A549 (cell line): ENCODE data around the gene CADPS2. TPM values are rescaled to one million over a fixed set of nuclear protein-coding genes. Genes with fewer than 3 reads are reported as not detected.

Experiments used
- ATAC-seq, 2 experiments: fragments of 200-7000 bp in 1 of 2; fragments of >200 bp in 1 of 2; cut with Nextera tagmentation in 1 of 2; cut with Tn5 transposase in 1 of 2; 3 replicates each; pipeline versions ENCODE4 v1.8.0 to v1.9.1; 2018 to 2020; ENCODE audit warnings: mild to moderate bottlenecking in 1 of 2, moderate library complexity in 1 of 2
- CTCF ChIA-PET: fragments of 300-600 bp; sonication (Branson Sonifier 250); formaldehyde crosslinking; extraction: SDS; loops from one replicate; lab custom pipeline; 2021; ENCODE audit warnings: antibody characterized with exemption, inconsistent platforms; lab: Yijun Ruan, JAX
- POLR2A ChIA-PET: fragments of 350-600 bp; formaldehyde crosslinking; extraction: SDS; loops from one replicate; lab custom pipeline; 2021; ENCODE audit warnings: antibody characterized with exemption, inconsistent platforms; lab: Yijun Ruan, JAX
- DNase-seq, 2 experiments: peaks; one replicate each; pipeline versions ENCODE4 v3.0.0 to v3.0.0-alpha.2; 2011 to 2016; ENCODE audit warnings: low read depth in 1 of 2, low spot score in 1 of 2
- FAIRE-seq: peaks from 2 replicates; lab custom pipeline; 2011; peaks lifted over from hg19 to GRCh38; lab: Jason Lieb, UNC
- H3K27ac ChIP-seq, 2 experiments: fragments of >200 bp; sonication (Bioruptor Twin); formaldehyde crosslinking; 3 replicates each; pipeline ENCODE4 v1.5.1; 2016 to 2017
- H3K4me1 ChIP-seq: fragments of >200 bp; sonication (Bioruptor Twin); formaldehyde crosslinking; 3 replicates; pipeline ENCODE4 v1.6.1; 2016
- H3K4me2 ChIP-seq: fragments of >200 bp; sonication (Bioruptor Twin); formaldehyde crosslinking; 3 replicates; pipeline ENCODE4 v1.6.1; 2016
- H3K4me3 ChIP-seq: fragments of >200 bp; sonication (Bioruptor Twin); formaldehyde crosslinking; 3 replicates; pipeline ENCODE4 v1.5.1; 2016
- H3K9me3 ChIP-seq: fragments of >200 bp; sonication (Bioruptor Twin); formaldehyde crosslinking; 3 replicates; pipeline ENCODE4 v1.6.1; 2016
- BHLHE40 ChIP-seq: IDR thresholded peaks from 2 replicates; pipeline ENCODE4 v1.6.1; 2012; ENCODE audit warnings: low read depth, low read length, inconsistent platforms
- CHD2 ChIP-seq: fragments of 150-350 bp; IDR thresholded peaks from 2 replicates; pipeline ENCODE4 v1.6.1; 2014; ENCODE audit warnings: low read length; ENCODE audit not compliant: partially characterized antibody
- CHD4 ChIP-seq: fragments of 200-600 bp; sonication (generic); IDR thresholded peaks from 2 replicates; pipeline ENCODE4 v1.6.1; 2016; ENCODE audit warnings: antibody characterized with exemption, mild to moderate bottlenecking, borderline replicate concordance
- EP300 ChIP-seq, 2 experiments: fragments of >200 bp; sonication (Bioruptor Twin); formaldehyde crosslinking; IDR thresholded peaks; 2 replicates in 1 of 2; 3 replicates in 1 of 2; pipeline ENCODE4 v1.6.1; 2016 to 2017
- ESRRA ChIP-seq: fragments of 150-350 bp; IDR thresholded peaks from 2 replicates; pipeline ENCODE4 v1.6.1; 2014; ENCODE audit warnings: mild to moderate bottlenecking, low read length, borderline replicate concordance
- FOSB ChIP-seq: fragments of 250-450 bp; sonication (Bioruptor Pico); IDR thresholded peaks from 2 replicates; pipeline ENCODE4 v1.5.0; 2020; ENCODE audit warnings: mild to moderate bottlenecking, moderate library complexity
- FOXS1 ChIP-seq: fragments of 250-450 bp; sonication (Bioruptor Pico); IDR thresholded peaks from 2 replicates; pipeline ENCODE4 v1.5.0; 2020; ENCODE audit warnings: mild to moderate bottlenecking, moderate library complexity
- HDAC2 ChIP-seq: fragments of 200-600 bp; sonication (generic); IDR thresholded peaks from 2 replicates; pipeline ENCODE4 v1.6.1; 2016
- HOXB13 ChIP-seq: fragments of 250-450 bp; sonication (Bioruptor Pico); IDR thresholded peaks from 2 replicates; pipeline ENCODE4 v1.5.0; 2020; ENCODE audit warnings: low read depth, mild to moderate bottlenecking, moderate library complexity
- HOXB5 ChIP-seq: fragments of 250-450 bp; sonication (Bioruptor Pico); IDR thresholded peaks from 2 replicates; pipeline ENCODE4 v1.5.0; 2020; ENCODE audit warnings: mild to moderate bottlenecking, moderate library complexity
- KDM1A ChIP-seq: fragments of 200-600 bp; sonication (generic); IDR thresholded peaks from 2 replicates; pipeline ENCODE4 v1.6.1; 2016; ENCODE audit warnings: low read depth, mild to moderate bottlenecking
- KDM5A ChIP-seq: fragments of 200-600 bp; sonication (generic); IDR thresholded peaks from 2 replicates; pipeline ENCODE4 v1.6.1; 2016; ENCODE audit warnings: antibody characterized with exemption, mild to moderate bottlenecking
- MAFK ChIP-seq: fragments of 450-650 bp; IDR thresholded peaks from 2 replicates; pipeline ENCODE4 v1.6.1; 2014; ENCODE audit not compliant: partially characterized antibody
- MYC ChIP-seq: IDR thresholded peaks from 2 replicates; pipeline ENCODE4 v1.6.1; 2012; ENCODE audit warnings: mild to moderate bottlenecking, inconsistent platforms, low read length, improper control_type of control experiment, borderline replicate concordance
- NFE2L2 ChIP-seq: fragments of 150-350 bp; conservative IDR thresholded peaks from 2 replicates; pipeline ENCODE4 v1.6.1; 2014; ENCODE audit warnings: low read length
- NPAS2 ChIP-seq: fragments of 250-450 bp; sonication (Bioruptor Pico); IDR thresholded peaks from 2 replicates; pipeline ENCODE4 v1.8.0; 2022; ENCODE audit warnings: mild to moderate bottlenecking, moderate library complexity, borderline replicate concordance
- PHF8 ChIP-seq: fragments of 200-600 bp; sonication (generic); IDR thresholded peaks from 2 replicates; pipeline ENCODE4 v1.6.1; 2016; ENCODE audit warnings: low read depth, mild to moderate bottlenecking, antibody characterized with exemption, moderate library complexity, borderline replicate concordance
- POLR2A ChIP-seq: IDR thresholded peaks from 2 replicates; pipeline ENCODE4 v1.6.1; 2012; ENCODE audit warnings: mild to moderate bottlenecking, low read length
- POLR2AphosphoS2 ChIP-seq: conservative IDR thresholded peaks from 2 replicates; pipeline ENCODE4 v1.6.1; 2012; ENCODE audit warnings: low read length, improper control_type of control experiment, inconsistent platforms
- RAD21 ChIP-seq, 2 experiments: fragments of >200 bp in 1 of 2; sonication (Bioruptor Twin) in 1 of 2; formaldehyde crosslinking in 1 of 2; IDR thresholded peaks in 1 of 2; conservative IDR thresholded peaks in 1 of 2; 2 replicates in 1 of 2; 3 replicates in 1 of 2; pipeline ENCODE4 v1.6.1; 2012 to 2018; ENCODE audit warnings: inconsistent platforms in 1 of 2
- RARB ChIP-seq: fragments of 250-450 bp; sonication (Bioruptor Pico); IDR thresholded peaks from 2 replicates; pipeline ENCODE4 v1.8.0; 2021; ENCODE audit warnings: mild to moderate bottlenecking, moderate library complexity
- RCOR1 ChIP-seq: fragments of 150-350 bp; IDR thresholded peaks from 2 replicates; pipeline ENCODE4 v1.6.1; 2014; ENCODE audit warnings: antibody characterized with exemption, low read length, low read depth
- RFX5 ChIP-seq: fragments of 450-650 bp; IDR thresholded peaks from 2 replicates; pipeline ENCODE4 v1.7.1; 2014; ENCODE audit warnings: antibody characterized with exemption, mild to moderate bottlenecking, moderate library complexity
- SREBF2 ChIP-seq: fragments of 450-650 bp; IDR thresholded peaks from 2 replicates; pipeline ENCODE4 v1.6.1; 2014; ENCODE audit warnings: mild to moderate bottlenecking, moderate library complexity
- TFCP2L1 ChIP-seq: fragments of 250-450 bp; sonication (Bioruptor Pico); IDR thresholded peaks from 2 replicates; pipeline ENCODE4 v1.5.0; 2021; ENCODE audit warnings: mild to moderate bottlenecking
- ZFP36 ChIP-seq: fragments of 450-650 bp; IDR thresholded peaks from 2 replicates; pipeline ENCODE4 v1.6.1; 2014; ENCODE audit warnings: borderline replicate concordance; ENCODE audit not compliant: partially characterized antibody
- ZNF302 ChIP-seq: fragments of 250-450 bp; sonication (Bioruptor Pico); IDR thresholded peaks from 2 replicates; pipeline ENCODE4 v1.9.0; 2021; ENCODE audit warnings: inconsistent platforms, mild to moderate bottlenecking, moderate library complexity
- WGBS: methylation state at CpG from one replicate; pipeline ENCODE4 v1.1.6; 2017; ENCODE audit errors: missing lambda C conversion rate; 5-methylcytosine and 5-hydroxymethylcytosine counted together
- polyA plus RNA-seq, 4 experiments: library from polyadenylated mRNA; depleted of rRNA in 3 of 4; stranded (reverse); fragments of >200 nt; fragmentation: RNase III in 1 of 4; extraction: RNeasy Plus Mini Kit Qiagen cat#74134 plus additional on column Dnase treatment in 1 of 4; gene quantifications; 2 replicates in 3 of 4; 3 replicates in 1 of 4; pipeline ENCODE4 v1.2.3, GENCODE V29; 2011 to 2017
- TF ChIP-seq, protein P1 (sequence below): fragments of >200 bp; sonication (Bioruptor Twin); formaldehyde crosslinking; IDR thresholded peaks from 2 replicates; pipeline ENCODE4 v1.6.1; 2016
- TF ChIP-seq, protein P2 (sequence below): fragments of 200-600 bp; sonication (generic); IDR thresholded peaks from 2 replicates; pipeline ENCODE4 v1.6.1; 2016; ENCODE audit warnings: antibody characterized with exemption, mild to moderate bottlenecking, moderate library complexity
- TF ChIP-seq, protein P3 (sequence below): fragments of 150-350 bp; IDR thresholded peaks from 2 replicates; pipeline ENCODE4 v1.6.1; 2014; ENCODE audit warnings: low read depth, mild to moderate bottlenecking, low read length
- TF ChIP-seq, protein P4 (sequence below): IDR thresholded peaks from 2 replicates; pipeline ENCODE4 v1.6.1; 2012; ENCODE audit warnings: low read depth, borderline replicate concordance
- TF ChIP-seq, protein P5 (sequence below): fragments of 450-650 bp; IDR thresholded peaks from 2 replicates; pipeline ENCODE4 v1.6.1; 2014; ENCODE audit warnings: antibody characterized with exemption
- TF ChIP-seq, protein P6 (sequence below): fragments of 250-450 bp; sonication (Bioruptor Pico); IDR thresholded peaks from 2 replicates; pipeline ENCODE4 v1.5.0; 2020; ENCODE audit warnings: low read depth, mild to moderate bottlenecking, moderate library complexity

The CADPS2 gene
- polyA plus RNA-seq, 2 of the 4 experiments (the other 2 are of a cell fraction) = 0.04 to 0.10 TPM

DNA sequence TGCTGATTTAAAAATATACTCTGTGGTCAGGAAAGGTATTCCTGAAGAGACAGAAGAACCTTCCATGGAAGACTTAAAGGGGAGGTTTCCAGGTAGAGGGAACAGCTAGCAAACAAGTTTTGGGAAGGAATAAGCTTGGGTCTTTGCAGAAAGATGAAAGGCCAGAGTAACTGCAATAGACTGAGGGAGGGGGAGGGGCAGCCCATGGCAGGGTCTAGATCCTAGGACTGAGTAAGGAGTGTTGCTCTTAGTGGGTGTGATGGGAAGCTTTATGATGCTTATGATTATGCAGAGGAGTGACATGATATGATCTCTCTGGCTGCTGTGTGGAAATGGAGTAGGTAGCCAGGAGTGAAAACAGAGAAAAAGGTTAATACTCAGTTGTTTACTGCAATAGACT lies 491.7 kb downstream of the CADPS2 start:
- H3K9me3 ChIP-seq = no peaks in the 10 kb centered on the region
- POLR2A ChIA-PET = no interaction called here
- ATAC-seq (no peak), FAIRE-seq (no peak), DNase-seq (no peak)
- CTCF ChIA-PET = no interaction called here
- TF ChIP-seq NFE2L2 (no peak), PHF8 (no peak), ZNF302 (CRISPR knock-in tag) (no peak), CHD2 (no peak), TFCP2L1 (CRISPR knock-in tag) (no peak), POLR2A (no peak), ZFP36 (no peak), KDM1A (no peak), FOXS1 (no peak), RFX5 (no peak), RARB (no peak), RCOR1 (no peak), EP300 (IDR thresholded peaks at IDR 0.05) (no peak), SREBF2 (no peak), FOSB (CRISPR knock-in tag) (no peak), MYC (no peak)
- TF ChIP-seq, protein P1, sequence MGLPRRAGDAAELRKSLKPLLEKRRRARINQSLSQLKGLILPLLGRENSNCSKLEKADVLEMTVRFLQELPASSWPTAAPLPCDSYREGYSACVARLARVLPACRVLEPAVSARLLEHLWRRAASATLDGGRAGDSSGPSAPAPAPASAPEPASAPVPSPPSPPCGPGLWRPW = no peak
- TF ChIP-seq, protein P2, sequence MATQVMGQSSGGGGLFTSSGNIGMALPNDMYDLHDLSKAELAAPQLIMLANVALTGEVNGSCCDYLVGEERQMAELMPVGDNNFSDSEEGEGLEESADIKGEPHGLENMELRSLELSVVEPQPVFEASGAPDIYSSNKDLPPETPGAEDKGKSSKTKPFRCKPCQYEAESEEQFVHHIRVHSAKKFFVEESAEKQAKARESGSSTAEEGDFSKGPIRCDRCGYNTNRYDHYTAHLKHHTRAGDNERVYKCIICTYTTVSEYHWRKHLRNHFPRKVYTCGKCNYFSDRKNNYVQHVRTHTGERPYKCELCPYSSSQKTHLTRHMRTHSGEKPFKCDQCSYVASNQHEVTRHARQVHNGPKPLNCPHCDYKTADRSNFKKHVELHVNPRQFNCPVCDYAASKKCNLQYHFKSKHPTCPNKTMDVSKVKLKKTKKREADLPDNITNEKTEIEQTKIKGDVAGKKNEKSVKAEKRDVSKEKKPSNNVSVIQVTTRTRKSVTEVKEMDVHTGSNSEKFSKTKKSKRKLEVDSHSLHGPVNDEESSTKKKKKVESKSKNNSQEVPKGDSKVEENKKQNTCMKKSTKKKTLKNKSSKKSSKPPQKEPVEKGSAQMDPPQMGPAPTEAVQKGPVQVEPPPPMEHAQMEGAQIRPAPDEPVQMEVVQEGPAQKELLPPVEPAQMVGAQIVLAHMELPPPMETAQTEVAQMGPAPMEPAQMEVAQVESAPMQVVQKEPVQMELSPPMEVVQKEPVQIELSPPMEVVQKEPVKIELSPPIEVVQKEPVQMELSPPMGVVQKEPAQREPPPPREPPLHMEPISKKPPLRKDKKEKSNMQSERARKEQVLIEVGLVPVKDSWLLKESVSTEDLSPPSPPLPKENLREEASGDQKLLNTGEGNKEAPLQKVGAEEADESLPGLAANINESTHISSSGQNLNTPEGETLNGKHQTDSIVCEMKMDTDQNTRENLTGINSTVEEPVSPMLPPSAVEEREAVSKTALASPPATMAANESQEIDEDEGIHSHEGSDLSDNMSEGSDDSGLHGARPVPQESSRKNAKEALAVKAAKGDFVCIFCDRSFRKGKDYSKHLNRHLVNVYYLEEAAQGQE = no peak
- TF ChIP-seq, protein P3, sequence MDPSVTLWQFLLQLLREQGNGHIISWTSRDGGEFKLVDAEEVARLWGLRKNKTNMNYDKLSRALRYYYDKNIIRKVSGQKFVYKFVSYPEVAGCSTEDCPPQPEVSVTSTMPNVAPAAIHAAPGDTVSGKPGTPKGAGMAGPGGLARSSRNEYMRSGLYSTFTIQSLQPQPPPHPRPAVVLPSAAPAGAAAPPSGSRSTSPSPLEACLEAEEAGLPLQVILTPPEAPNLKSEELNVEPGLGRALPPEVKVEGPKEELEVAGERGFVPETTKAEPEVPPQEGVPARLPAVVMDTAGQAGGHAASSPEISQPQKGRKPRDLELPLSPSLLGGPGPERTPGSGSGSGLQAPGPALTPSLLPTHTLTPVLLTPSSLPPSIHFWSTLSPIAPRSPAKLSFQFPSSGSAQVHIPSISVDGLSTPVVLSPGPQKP = no peak
- TF ChIP-seq, protein P4, sequence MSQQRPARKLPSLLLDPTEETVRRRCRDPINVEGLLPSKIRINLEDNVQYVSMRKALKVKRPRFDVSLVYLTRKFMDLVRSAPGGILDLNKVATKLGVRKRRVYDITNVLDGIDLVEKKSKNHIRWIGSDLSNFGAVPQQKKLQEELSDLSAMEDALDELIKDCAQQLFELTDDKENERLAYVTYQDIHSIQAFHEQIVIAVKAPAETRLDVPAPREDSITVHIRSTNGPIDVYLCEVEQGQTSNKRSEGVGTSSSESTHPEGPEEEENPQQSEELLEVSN = no peak
- no peak overlapping the region for H3K4me3 ChIP-seq
- H3K4me2 ChIP-seq = no peak overlapping the region
- H3K27ac ChIP-seq = no peak overlapping the region
- no peaks in the 10 kb centered on the region for H3K4me1 ChIP-seq

DNA sequence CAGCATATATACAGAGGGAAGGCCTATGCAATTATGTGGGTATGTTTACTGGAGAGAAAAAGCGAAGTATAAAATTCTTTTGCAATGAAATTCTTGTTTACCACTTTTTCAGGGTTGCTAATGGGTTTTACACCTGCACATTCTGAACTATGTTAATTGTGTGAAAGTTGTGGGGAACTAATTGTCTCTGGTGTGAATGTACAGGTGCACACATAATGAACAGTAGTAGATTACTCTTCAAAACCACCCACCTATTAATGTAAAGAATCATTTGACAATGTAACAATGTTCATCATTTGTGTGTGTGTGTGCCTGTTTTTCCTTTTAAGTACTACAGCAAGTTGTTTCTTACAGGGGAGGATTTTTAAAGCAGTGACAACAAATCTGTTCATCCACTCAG lies 501.7 kb downstream of the CADPS2 start:
- H3K9me3 ChIP-seq = no peaks in the 10 kb centered on the region
- ChIA-PET POLR2A (no interaction called here), CTCF (no interaction called here)
- no peak overlapping the region for H3K4me3 ChIP-seq
- WGBS = 0% methylated on average over 1 of the region's 1 CpG
- no peak for ATAC-seq
- H3K27ac ChIP-seq = no peak overlapping the region
- H3K4me2 ChIP-seq = no peak overlapping the region
- FAIRE-seq = no peak
- no peaks in the 10 kb centered on the region for H3K4me1 ChIP-seq
- no peak for DNase-seq
- TF ChIP-seq MYC (no peak), BHLHE40 (no peak), POLR2AphosphoS2 (no peak), ESRRA (no peak), HOXB5 (CRISPR knock-in tag) (no peak), HOXB13 (CRISPR knock-in tag) (no peak), CHD4 (no peak), NPAS2 (CRISPR knock-in tag) (no peak), ZFP36 (no peak), RAD21 (conservative IDR thresholded peaks at IDR 0.05 in 1 of 2, IDR thresholded peaks at IDR 0.05 in 1 of 2) (no peak), KDM5A (no peak), POLR2A (no peak), MAFK (no peak), HDAC2 (no peak), RFX5 (no peak)
- TF ChIP-seq, protein P1 = no peak
- TF ChIP-seq, protein P5, sequence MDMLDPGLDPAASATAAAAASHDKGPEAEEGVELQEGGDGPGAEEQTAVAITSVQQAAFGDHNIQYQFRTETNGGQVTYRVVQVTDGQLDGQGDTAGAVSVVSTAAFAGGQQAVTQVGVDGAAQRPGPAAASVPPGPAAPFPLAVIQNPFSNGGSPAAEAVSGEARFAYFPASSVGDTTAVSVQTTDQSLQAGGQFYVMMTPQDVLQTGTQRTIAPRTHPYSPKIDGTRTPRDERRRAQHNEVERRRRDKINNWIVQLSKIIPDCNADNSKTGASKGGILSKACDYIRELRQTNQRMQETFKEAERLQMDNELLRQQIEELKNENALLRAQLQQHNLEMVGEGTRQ = no peak
- TF ChIP-seq, protein P6, sequence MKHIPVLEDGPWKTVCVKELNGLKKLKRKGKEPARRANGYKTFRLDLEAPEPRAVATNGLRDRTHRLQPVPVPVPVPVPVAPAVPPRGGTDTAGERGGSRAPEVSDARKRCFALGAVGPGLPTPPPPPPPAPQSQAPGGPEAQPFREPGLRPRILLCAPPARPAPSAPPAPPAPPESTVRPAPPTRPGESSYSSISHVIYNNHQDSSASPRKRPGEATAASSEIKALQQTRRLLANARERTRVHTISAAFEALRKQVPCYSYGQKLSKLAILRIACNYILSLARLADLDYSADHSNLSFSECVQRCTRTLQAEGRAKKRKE (CRISPR knock-in tag) = no peak
